Ovary (tissue), 9 donors: ENCODE data around the gene ZNF132. TPM values are rescaled to one million over a fixed set of nuclear protein-coding genes. Genes with fewer than 3 reads are reported as not detected.
"Not testable (repeated sequence)": the region's sequence is repeated elsewhere in the genome, so short reads cannot be mapped to it uniquely, and the experiment has no call there.

Experiments used
- DNase-seq, 5 donors: peaks; one replicate each; pipeline ENCODE4 v3.0.0-alpha.2; 2019 to 2020
- H3K27ac ChIP-seq, 2 donors: fragments of 200-600 bp; one replicate each; pipeline versions ENCODE4 v1.5.1 to v1.8.0; 2019 to 2022
- H3K27me3 ChIP-seq: fragments of 200-600 bp; one replicate; pipeline ENCODE4 v1.8.0; 2022
- H3K36me3 ChIP-seq: fragments of 200-600 bp; sonication (generic); one replicate; pipeline ENCODE4 v1.5.1; 2019
- H3K4me1 ChIP-seq: one replicate; pipeline ENCODE4 v1.8.1; 2013; ENCODE audit warnings: mild to moderate bottlenecking, moderate library complexity; ENCODE audit not compliant: insufficient read depth
- H3K4me3 ChIP-seq: fragments of 200-600 bp; sonication (generic); one replicate; pipeline ENCODE4 v1.5.1; 2017
- H3K9me3 ChIP-seq, 2 donors: fragments of 200-600 bp in 1 of 2; sonication (generic) in 1 of 2; one replicate each; pipeline versions ENCODE4 v1.5.1 to v1.8.1; 2013 to 2019; ENCODE audit warnings: mild to moderate bottlenecking in 1 of 2, moderate library complexity in 1 of 2
- EP300 ChIP-seq: sonication (generic); formaldehyde crosslinking; IDR thresholded peaks from one replicate; pipeline ENCODE4 v1.6.1; 2017; ENCODE audit warnings: antibody characterized with exemption
- POLR2A ChIP-seq: fragments of 450-650 bp; IDR thresholded peaks from one replicate; pipeline ENCODE4 v1.6.1; 2017; ENCODE audit warnings: antibody characterized with exemption, mild to moderate bottlenecking, moderate library complexity
- WGBS, 3 donors: extraction: QIAGEN DNeasy Blood & Tissue Kit in 1 of 3; methylation state at CpG; one replicate each; pipeline versions ENCODE4 v1.1.5 to v1.1.7; 2013 to 2017; 5-methylcytosine and 5-hydroxymethylcytosine counted together
- intact Hi-C, 4 donors: fragments of 100-400 bp; cut with DNase I; formaldehyde crosslinking; loops; one replicate each; pipeline versions ENCODE4 v1.11.0 to v1.15.1; 2022 to 2023
- polyA plus RNA-seq, 2 donors: library from polyadenylated mRNA; stranded (reverse); fragments of 200-250 nt in 1 of 2; fragments of 350-450 nt in 1 of 2; fragmentation: Illumina TruSeq in 1 of 2; extraction: RNeasy Lipid Tissue Mini Kit (QIAGEN cat#74804) in 1 of 2; gene quantifications; one replicate each; pipeline ENCODE4 v1.2.3, GENCODE V29; 2013 to 2014
- total RNA-seq, 7 donors: library from RNA; depleted of rRNA in 2 of 7; stranded (reverse); fragments of >200 nt in 2 of 7; fragmentation: NEBNext Ultra II Directional in 3 of 7; extraction: Animal tissue kit (Norgen Biotek cat#: 25700) in 3 of 7; gene quantifications; one replicate each; pipeline versions ENCODE4 v1.1.0 to v1.2.4, GENCODE V29; 2016 to 2023
- TF ChIP-seq, protein P1 (sequence below), 3 donors: fragments of 450-650 bp in 2 of 3; fragments of 200-600 bp in 1 of 3; IDR thresholded peaks; one replicate each; pipeline versions ENCODE4 v1.5.1 to v1.8.0; 2016 to 2022; ENCODE audit warnings: antibody characterized with exemption in 3 of 3, mild to moderate bottlenecking in 1 of 3
- donor health status: DM: no; HTN: no; CAD: no; lungs with moderate emphysema.
- donor health status: DM: no; HTN: no; CAD: no.
- donor health status: Bipolar disorder and iron deficiency.
- donor health status: DM: yes; HTN: yes; CAD: no.
- donor health status: DM: no; HTN: no; CAD: no.
- donor health status: DM: yes; HTN: yes; CAD: no.

Gene ZNF132
- total and polyA plus RNA-seq, 9 donors, result 3.3 to 12.5 (median 8.2) TPM

DNA sequence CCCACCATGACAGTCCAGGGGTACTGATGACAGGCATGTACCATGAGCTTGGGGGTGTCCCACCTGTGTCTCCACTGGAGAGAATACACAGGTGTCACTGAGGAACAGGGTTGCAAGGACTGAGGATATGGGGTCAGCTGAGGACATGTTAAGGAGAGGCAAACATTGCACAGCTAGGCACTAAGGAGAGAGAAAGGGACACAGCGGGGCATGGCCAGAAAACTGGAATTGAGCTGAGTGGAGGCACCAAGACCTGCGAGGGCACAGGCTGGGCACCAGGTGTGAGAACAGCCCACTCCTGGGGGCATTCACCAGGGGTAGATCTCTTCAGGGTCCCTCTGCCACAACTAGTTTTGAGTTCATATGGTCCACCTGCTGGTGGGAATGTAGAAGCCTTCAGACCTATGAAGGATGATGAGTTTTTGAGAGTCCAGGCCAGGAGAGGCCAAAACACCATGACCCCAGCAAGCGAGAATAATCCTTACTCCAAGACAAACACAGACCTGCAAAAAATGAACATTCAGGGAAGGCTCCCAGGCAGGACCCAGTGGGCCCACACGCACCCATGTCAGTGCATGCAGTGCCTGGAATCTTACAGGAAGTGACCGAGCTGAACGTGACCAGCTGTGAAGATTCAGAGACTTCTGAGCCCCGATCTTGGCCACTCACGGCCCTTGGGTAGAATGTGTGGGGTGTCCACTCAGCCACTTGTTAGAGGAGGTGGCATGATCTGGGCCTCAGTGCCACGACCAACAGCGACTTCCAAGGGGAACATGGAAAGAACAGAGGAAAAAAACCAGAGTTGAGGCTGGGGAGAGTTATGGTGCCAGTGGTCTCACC, 32.9 kb downstream of the ZNF132 start:
- intact Hi-C loops, result no loop called here
- H3K27ac ChIP-seq, result no peak overlapping the region
- peak in 1 of 5 donors; percentile 22 for DNase-seq
- 55 to 66% (median 59%) methylated on average over 10 of the region's 10 CpGs for WGBS, 3 donors
- no peaks in the 10 kb centered on the region for H3K9me3 ChIP-seq
- peaks cover 10% of the 10 kb centered on the region for H3K4me1 ChIP-seq
- no peak for TF ChIP-seq EP300
- no peak for TF ChIP-seq POLR2A
- TF ChIP-seq, protein P1, sequence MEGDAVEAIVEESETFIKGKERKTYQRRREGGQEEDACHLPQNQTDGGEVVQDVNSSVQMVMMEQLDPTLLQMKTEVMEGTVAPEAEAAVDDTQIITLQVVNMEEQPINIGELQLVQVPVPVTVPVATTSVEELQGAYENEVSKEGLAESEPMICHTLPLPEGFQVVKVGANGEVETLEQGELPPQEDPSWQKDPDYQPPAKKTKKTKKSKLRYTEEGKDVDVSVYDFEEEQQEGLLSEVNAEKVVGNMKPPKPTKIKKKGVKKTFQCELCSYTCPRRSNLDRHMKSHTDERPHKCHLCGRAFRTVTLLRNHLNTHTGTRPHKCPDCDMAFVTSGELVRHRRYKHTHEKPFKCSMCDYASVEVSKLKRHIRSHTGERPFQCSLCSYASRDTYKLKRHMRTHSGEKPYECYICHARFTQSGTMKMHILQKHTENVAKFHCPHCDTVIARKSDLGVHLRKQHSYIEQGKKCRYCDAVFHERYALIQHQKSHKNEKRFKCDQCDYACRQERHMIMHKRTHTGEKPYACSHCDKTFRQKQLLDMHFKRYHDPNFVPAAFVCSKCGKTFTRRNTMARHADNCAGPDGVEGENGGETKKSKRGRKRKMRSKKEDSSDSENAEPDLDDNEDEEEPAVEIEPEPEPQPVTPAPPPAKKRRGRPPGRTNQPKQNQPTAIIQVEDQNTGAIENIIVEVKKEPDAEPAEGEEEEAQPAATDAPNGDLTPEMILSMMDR (IDR thresholded peaks at IDR 0.05), result peak in 1 of 3 donors; percentile 11
- H3K4me3 ChIP-seq, result no peak overlapping the region
- H3K36me3 ChIP-seq, result no peaks in the 10 kb centered on the region
- H3K27me3 ChIP-seq, result no peaks in the 10 kb centered on the region

DNA sequence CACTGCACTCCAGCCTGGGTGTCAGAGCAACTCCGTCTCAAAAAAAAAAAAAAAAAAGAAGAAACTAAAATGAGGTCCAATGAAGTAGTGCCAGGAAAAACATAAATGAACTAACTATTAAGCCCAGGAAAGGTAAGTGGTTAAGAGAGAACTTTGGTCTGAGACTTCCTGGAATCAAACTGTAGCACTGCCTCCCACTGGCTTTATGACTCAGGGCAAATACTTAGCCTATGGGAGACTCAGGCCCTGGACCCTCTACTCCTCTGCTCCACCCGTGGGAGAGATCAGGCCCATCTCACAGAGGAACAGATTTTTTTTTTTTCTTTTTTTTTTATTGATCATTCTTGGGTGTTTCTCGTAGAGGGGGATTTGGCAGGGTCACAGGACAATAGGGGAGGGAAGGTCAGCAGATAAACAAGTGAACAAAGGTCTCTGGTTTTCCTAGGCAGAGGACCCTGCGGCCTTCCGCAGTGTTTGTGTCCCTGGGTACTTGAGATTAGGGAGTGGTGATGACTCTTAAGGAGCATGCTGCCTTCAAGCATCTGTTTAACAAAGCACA, 36.0 kb downstream of the ZNF132 start:
- peaks cover 15% of the 10 kb centered on the region for H3K4me1 ChIP-seq
- H3K9me3 ChIP-seq, H3K36me3 ChIP-seq, H3K4me3 ChIP-seq, H3K27ac ChIP-seq, intact Hi-C loops, H3K27me3 ChIP-seq, DNase-seq: not testable (repeated sequence)
- 73 to 80% (median 75%) methylated on average over 5 of the region's 5 CpGs for WGBS, 3 donors

DNA sequence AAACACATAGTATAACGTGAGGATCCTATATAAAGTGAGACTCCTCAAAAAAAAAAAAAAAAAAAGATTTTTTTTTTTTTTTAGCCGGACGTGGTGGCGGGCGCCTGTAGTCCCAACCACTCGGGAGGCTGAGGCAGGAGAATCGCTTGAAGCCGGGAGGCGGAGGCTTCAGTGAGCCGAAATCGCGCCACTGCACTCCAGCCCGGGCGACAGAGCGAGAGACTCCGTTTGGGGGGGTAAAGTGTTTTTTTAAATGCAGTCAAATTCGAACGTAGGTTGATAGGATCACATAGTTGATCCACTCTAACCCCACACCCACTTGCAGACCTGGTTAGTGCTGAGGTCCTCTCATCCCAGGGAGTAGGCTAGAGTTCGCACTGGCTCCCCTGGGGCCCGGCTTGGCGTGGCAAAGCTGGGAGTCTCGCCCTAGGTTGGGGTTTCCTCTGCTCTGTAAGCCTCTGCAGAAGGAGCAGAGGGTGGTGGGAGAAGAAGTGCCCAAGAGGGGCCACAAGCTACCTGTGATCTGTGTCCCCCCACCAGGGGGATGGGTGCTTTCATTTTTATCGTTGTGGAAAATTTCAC, 38.0 kb downstream of the ZNF132 start:
- Histone ChIP-seq H3K4me1 (peaks cover 8% of the 10 kb centered on the region), H3K36me3 (no peaks in the 10 kb centered on the region), H3K9me3 (no peaks in the 10 kb centered on the region), H3K27ac (no peak overlapping the region), H3K4me3 (peak overlapping the region; percentile 41), H3K27me3 (peaks cover 2% of the 10 kb centered on the region)
- peak in 2 of 5 donors; percentile 20 to 46 for DNase-seq
- TF ChIP-seq EP300 (no peak), POLR2A (no peak)
- TF ChIP-seq, protein P1 (IDR thresholded peaks at IDR 0.05), result no peak
- WGBS, 3 donors, result 20 to 28% (median 28%) methylated on average over 23 of the region's 23 CpGs
- intact Hi-C loops, result no loop called here

DNA sequence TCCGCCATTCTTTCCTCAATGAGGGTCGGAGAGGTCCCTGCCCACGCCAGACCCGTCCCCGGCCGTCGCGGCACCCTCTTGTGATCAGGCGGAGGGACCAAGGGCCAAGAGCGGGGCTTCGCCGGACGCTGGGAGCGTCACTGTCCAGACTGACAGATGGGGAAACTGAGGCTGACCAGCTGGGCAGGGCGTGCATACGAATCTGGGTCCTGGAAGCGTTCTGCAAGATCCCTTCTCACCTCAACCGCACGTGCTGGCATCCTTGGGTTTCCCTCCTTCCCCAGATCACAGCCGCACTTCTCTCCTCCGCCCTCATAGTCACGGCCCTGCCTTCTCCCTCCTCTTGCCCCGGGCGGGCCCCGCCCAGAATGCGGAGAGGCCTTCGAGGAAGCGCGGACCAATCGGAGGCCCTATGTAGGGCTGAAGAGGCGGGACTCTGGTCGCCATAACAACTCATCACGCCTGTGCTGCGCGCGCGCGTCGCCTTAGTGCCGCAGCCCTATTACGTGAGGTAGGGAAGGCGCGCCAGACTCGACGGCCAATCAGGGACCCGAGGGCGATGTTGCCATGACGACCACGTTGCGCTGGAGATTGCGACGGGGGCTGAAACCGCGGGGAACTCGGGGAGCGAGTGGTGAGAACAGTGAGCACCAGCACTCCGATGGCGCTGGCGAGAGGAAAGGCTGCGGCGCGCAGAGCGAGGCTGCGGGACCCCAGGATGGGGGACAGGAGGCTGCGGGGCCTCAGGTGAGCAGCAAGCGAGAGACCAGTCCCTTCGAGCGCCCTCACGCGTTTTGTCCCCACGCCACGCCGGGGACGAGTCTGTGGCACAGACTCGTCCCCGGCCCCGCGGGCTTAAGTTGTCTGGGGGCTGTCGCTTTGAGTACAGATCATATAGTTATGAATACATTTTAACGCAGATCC, 38.8 kb downstream of the ZNF132 start:
- Histone ChIP-seq H3K27ac (peak overlapping the region in 1 of 2 donors; percentile 42), H3K27me3 (peaks cover 5% of the 10 kb centered on the region), H3K4me1 (peaks cover 12% of the 10 kb centered on the region), H3K9me3 (no peaks in the 10 kb centered on the region), H3K4me3 (peak overlapping the region; percentile 43), H3K36me3 (no peaks in the 10 kb centered on the region)
- 0 to 1% (median 1%) methylated on average over 79 to 80 of the region's 80 CpGs for WGBS, 3 donors
- peak; percentile 61 for TF ChIP-seq POLR2A
- no peak for TF ChIP-seq EP300
- DNase-seq, result peak; percentile 99 to 100 (median 100)
- intact Hi-C loops, result no loop called here

DNA sequence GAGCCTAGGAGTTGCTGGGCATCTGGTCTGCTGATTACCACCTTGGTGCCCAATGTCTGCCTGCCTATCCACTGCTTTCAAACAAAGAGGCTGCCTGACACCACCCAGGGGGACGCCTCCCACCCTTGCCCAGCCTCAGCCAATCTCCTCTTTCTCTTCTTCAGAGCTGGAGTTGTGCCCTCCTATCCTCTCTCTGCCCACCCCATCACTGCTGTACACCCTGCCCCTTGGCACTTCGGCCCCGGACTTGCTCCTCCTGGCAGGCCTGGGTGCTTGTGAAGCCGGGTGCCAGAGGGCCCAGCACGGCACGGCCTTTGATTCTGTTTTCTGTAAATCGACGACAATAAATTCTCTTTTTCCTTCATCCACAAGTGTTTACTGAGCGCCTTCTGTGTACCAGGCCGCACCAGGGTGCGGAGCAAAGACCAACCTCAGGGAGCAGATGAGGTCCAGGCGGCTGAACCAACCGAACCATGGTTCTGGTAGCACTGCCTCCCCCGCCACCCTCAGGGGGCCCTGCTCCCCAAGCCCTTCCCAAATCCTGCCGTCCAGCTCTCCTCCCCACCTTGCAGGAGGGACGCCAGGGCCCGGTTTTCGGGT, 39.5 kb downstream of the ZNF132 start:
- Histone ChIP-seq H3K27me3 (peaks cover 5% of the 10 kb centered on the region), H3K36me3 (no peaks in the 10 kb centered on the region), H3K4me1 (peaks cover 14% of the 10 kb centered on the region), H3K9me3 (no peaks in the 10 kb centered on the region), H3K4me3 (peak overlapping the region; percentile 43), H3K27ac (no peak overlapping the region)
- intact Hi-C loops, result no loop called here
- TF ChIP-seq EP300 (no peak), POLR2A (no peak)
- TF ChIP-seq, protein P1 (IDR thresholded peaks at IDR 0.05), result no peak
- WGBS, 3 donors, result 36 to 44% (median 42%) methylated on average over 18 of the region's 18 CpGs
- DNase-seq, result no peak
